Uterus (tissue), 4 donors: ENCODE measurements around the gene HIGD1A. TPM values are rescaled to one million over a fixed set of nuclear protein-coding genes. Genes with fewer than 3 reads are reported as not detected.

Experiments used
- DNase-seq, 2 donors: peaks; one replicate each; pipeline ENCODE4 v3.0.0-alpha.2; 2019 to 2020
- H3K27ac ChIP-seq, 2 donors: fragments of 200-600 bp; sonication (generic); 1 replicate in 1 of 2; 2 replicates in 1 of 2; pipeline ENCODE4 v1.5.1; 2016 to 2018
- H3K27me3 ChIP-seq, 2 donors: fragments of 200-600 bp; sonication (generic); one replicate each; pipeline ENCODE4 v1.5.1; 2018 to 2019; ENCODE audit warnings: control low read depth in 1 of 2
- H3K36me3 ChIP-seq, 2 donors: fragments of 200-600 bp; sonication (generic); one replicate each; pipeline ENCODE4 v1.5.1; 2019; ENCODE audit warnings: control low read depth in 1 of 2
- H3K4me1 ChIP-seq, 2 donors: fragments of 200-600 bp; sonication (generic); one replicate each; pipeline ENCODE4 v1.5.1; 2018 to 2019; ENCODE audit warnings: control low read depth in 1 of 2
- H3K4me3 ChIP-seq, 2 donors: fragments of 200-600 bp; sonication (generic); 1 replicate in 1 of 2; 2 replicates in 1 of 2; pipeline ENCODE4 v1.5.1; 2018 to 2019; ENCODE audit warnings: mild to moderate bottlenecking in 1 of 2
- H3K9me3 ChIP-seq, 2 donors: fragments of 200-600 bp; sonication (generic); one replicate each; pipeline ENCODE4 v1.5.1; 2019; ENCODE audit warnings: control low read depth in 1 of 2
- POLR2A ChIP-seq, 2 donors: fragments of 450-650 bp; IDR thresholded peaks; one replicate each; pipeline ENCODE4 v1.6.1; 2016; ENCODE audit warnings: antibody characterized with exemption in 2 of 2, mild to moderate bottlenecking in 1 of 2, moderate library complexity in 1 of 2
- intact Hi-C: fragments of 100-400 bp; cut with DNase I; formaldehyde crosslinking; loops from one replicate; pipeline ENCODE4 v1.15.1; 2023; ENCODE audit warnings: low total_unique reads
- total RNA-seq, 4 donors: library from RNA; depleted of rRNA in 3 of 4; stranded (reverse); fragments of >200 nt in 3 of 4; gene quantifications; one replicate each; pipeline versions ENCODE4 v1.1.0 to v1.2.4, GENCODE V29; 2014 to 2023
- TF ChIP-seq, protein P1 (sequence below), 4 experiments: fragments of 200-600 bp in 2 of 4; fragments of 450-650 bp in 2 of 4; sonication (generic) in 2 of 4; IDR thresholded peaks; one replicate each; pipeline ENCODE4 v1.5.1; 2016 to 2019; ENCODE audit warnings: antibody characterized with exemption in 4 of 4, mild to moderate bottlenecking in 2 of 4, moderate library complexity in 1 of 4
- donor health status: DM: yes; HTN: yes; CAD: no.

Gene HIGD1A
- total RNA-seq, 4 donors from 2014 or later, result 65.3 to 234 (median 103) TPM

- Histone ChIP-seq H3K4me3 (no peak overlapping the region), H3K4me1 (no peaks in the 10 kb centered on the region), H3K36me3 (no peaks in the 10 kb centered on the region), H3K27me3 (no peaks in the 10 kb centered on the region), H3K9me3 (no peaks in the 10 kb centered on the region), H3K27ac (no peak overlapping the region)
- DNase-seq, result no peak
- TF ChIP-seq POLR2A (IDR thresholded peaks at IDR 0.05), result no peak
- TF ChIP-seq, protein P1, sequence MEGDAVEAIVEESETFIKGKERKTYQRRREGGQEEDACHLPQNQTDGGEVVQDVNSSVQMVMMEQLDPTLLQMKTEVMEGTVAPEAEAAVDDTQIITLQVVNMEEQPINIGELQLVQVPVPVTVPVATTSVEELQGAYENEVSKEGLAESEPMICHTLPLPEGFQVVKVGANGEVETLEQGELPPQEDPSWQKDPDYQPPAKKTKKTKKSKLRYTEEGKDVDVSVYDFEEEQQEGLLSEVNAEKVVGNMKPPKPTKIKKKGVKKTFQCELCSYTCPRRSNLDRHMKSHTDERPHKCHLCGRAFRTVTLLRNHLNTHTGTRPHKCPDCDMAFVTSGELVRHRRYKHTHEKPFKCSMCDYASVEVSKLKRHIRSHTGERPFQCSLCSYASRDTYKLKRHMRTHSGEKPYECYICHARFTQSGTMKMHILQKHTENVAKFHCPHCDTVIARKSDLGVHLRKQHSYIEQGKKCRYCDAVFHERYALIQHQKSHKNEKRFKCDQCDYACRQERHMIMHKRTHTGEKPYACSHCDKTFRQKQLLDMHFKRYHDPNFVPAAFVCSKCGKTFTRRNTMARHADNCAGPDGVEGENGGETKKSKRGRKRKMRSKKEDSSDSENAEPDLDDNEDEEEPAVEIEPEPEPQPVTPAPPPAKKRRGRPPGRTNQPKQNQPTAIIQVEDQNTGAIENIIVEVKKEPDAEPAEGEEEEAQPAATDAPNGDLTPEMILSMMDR (IDR thresholded peaks at IDR 0.05), result no peak
- intact Hi-C loops, result loop anchor here (10.0 kb wide), 1 partner anchor 52 kb away; no protein-coding TSS in a partner anchor
Measured at GRCh38 chr3:42836150-42837123, 32.1 kb upstream of the HIGD1A start.

GRCh38 chr3:42831321-42831713 lies 27.0 kb upstream of the HIGD1A start:
- DNase-seq, result peak; percentile 52 to 59
- Histone ChIP-seq H3K27me3 (no peaks in the 10 kb centered on the region), H3K9me3 (no peaks in the 10 kb centered on the region), H3K4me1 (no peaks in the 10 kb centered on the region), H3K36me3 (no peaks in the 10 kb centered on the region), H3K4me3 (no peak overlapping the region), H3K27ac (no peak overlapping the region)
- TF ChIP-seq, protein P1 (IDR thresholded peaks at IDR 0.05), result peak; percentile 37 to 61 (median 50)
- no peak for TF ChIP-seq POLR2A (IDR thresholded peaks at IDR 0.05)
- intact Hi-C loops, result loop anchor here (10.0 kb wide), 1 partner anchor 47 kb away; no protein-coding TSS in a partner anchor

GRCh38 chr3:42830437-42831320 lies 26.4 kb upstream of the HIGD1A start:
- Histone ChIP-seq H3K4me3 (no peak overlapping the region), H3K27me3 (no peaks in the 10 kb centered on the region), H3K9me3 (no peaks in the 10 kb centered on the region), H3K4me1 (no peaks in the 10 kb centered on the region), H3K36me3 (no peaks in the 10 kb centered on the region), H3K27ac (no peak overlapping the region)
- intact Hi-C loops, result loop anchor here (10.0 kb wide), 1 partner anchor 46 kb away; no protein-coding TSS in a partner anchor
- TF ChIP-seq, protein P1 (IDR thresholded peaks at IDR 0.05), result peak in 2 of 4 experiments; percentile 14 to 32
- no peak for TF ChIP-seq POLR2A (IDR thresholded peaks at IDR 0.05)
- no peak for DNase-seq

DNA sequence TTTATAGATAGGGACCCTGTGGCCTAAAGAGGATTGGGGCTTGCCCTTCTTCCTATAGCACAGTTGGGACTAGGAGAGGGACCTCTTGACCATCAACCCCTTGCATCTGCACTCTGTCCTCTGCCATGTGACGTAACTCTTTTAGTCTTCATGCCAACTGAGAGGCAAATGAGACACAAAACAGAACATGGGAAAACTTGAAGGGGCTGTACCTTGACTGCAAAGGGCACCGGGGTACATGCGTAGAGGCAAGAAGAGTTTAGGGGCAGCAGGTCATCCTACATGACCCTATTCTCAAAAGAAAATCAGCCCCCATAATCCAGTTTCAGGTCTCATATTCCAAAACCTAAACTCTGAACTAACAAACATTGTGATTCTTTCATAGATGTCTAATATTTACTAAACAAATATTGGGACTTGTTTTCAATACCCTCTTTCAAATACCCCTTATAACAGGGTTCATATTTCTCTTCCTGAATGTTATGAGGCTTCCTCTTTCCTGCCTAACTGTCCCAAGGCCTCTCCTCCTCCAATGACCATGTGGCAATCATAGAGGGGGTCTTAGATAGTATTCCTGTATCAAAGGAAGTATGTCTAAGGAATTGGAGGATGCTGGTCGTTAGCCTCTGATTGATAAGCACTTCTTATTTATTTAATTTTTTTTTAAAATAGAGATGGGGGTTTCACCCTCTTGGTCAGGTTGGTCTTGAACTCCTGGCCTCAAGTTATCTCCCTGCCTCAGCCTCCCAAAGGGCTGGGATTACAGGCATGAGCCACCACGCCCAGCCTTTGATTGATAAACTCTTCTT lies 25.5 kb upstream of the HIGD1A start:
- Histone ChIP-seq H3K4me1 (no peaks in the 10 kb centered on the region), H3K27me3 (no peaks in the 10 kb centered on the region), H3K27ac (no peak overlapping the region), H3K4me3 (no peak overlapping the region), H3K36me3 (no peaks in the 10 kb centered on the region), H3K9me3 (no peaks in the 10 kb centered on the region)
- no peak for TF ChIP-seq POLR2A (IDR thresholded peaks at IDR 0.05)
- TF ChIP-seq, protein P1 (IDR thresholded peaks at IDR 0.05), result no peak
- intact Hi-C loops, result loop anchor here (10.0 kb wide), 1 partner anchor 45 kb away; no protein-coding TSS in a partner anchor
- no peak for DNase-seq
